K562 (cell line): ENCODE results near the gene SLC1A7. TPM values are rescaled to one million over a fixed set of nuclear protein-coding genes. Genes with fewer than 3 reads are reported as not detected.

Experiments
- ATAC-seq: fragments of 200-7000 bp; cut with Tn5 transposase; 3 replicates; pipeline ENCODE4 v1.9.1; 2020; ENCODE audit warnings: moderate library complexity
- BruUV-seq: library from RNA; stranded (reverse); fragments of 400-500 nt; replicated peaks from 2 replicates; lab custom pipeline; 2021; lab: Mats Ljungman, UMichigan
- CTCF ChIA-PET: fragments of 300-600 bp; formaldehyde crosslinking; extraction: SDS; loops from one replicate; lab custom pipeline; 2021; ENCODE audit warnings: low intra/inter-chr PET ratio; lab: Yijun Ruan, JAX
- POLR2A ChIA-PET: fragments of 300-600, 350-650 bp; sonication (Branson Sonifier 250); formaldehyde crosslinking; extraction: SDS; loops from one replicate; lab custom pipeline; 2021; ENCODE audit warnings: antibody characterized with exemption, inconsistent platforms; lab: Yijun Ruan, JAX
- DNase-seq, 4 experiments: peaks; one replicate each; pipeline versions ENCODE4 v3.0.0 to v3.0.0-alpha.2; 2011 to 2018; ENCODE audit warnings: low spot score in 3 of 4, mixed read lengths in 3 of 4; ENCODE audit errors: extremely low read depth in 1 of 4
- FAIRE-seq: peaks from 2 replicates; lab custom pipeline; 2011; peaks lifted over from hg19 to GRCh38; lab: Jason Lieb, UNC
- H2AFZ ChIP-seq: 2 replicates; pipeline ENCODE4 v1.6.0; 2011; ENCODE audit warnings: low read depth, low read length, control low read depth, inconsistent platforms
- H3K27ac ChIP-seq: fragments of 200-600 bp; 3 replicates; pipeline ENCODE4 v1.8.0; 2011; ENCODE audit warnings: low read depth, mild to moderate bottlenecking, control low read depth, inconsistent platforms, low read length, moderate library complexity, mixed read lengths; ENCODE audit errors: extremely low read depth
- H3K27me3 ChIP-seq, 2 experiments: fragments of 300-600 bp in 1 of 2; 2 replicates in 1 of 2; 3 replicates in 1 of 2; pipeline versions ENCODE4 v1.6.0 to v1.8.0; 2011; ENCODE audit warnings: inconsistent platforms in 2 of 2, low read length in 2 of 2, mild to moderate bottlenecking in 1 of 2, mixed read lengths in 1 of 2, moderate library complexity in 1 of 2; ENCODE audit not compliant: control insufficient read depth in 2 of 2, insufficient read depth in 2 of 2
- H3K36me3 ChIP-seq: fragments of 300-600 bp; 3 replicates; pipeline ENCODE4 v1.8.0; 2011; ENCODE audit warnings: mild to moderate bottlenecking, low read length, inconsistent platforms; ENCODE audit not compliant: control insufficient read depth, insufficient read depth
- H3K4me1 ChIP-seq, 2 experiments: fragments of 200-600 bp in 1 of 2; replicated peaks in 1 of 2; 2 replicates in 1 of 2; 3 replicates in 1 of 2; pipeline versions ENCODE4 v1.5.1 to v1.8.0; 2011; ENCODE audit warnings: inconsistent platforms in 2 of 2, low read length in 2 of 2, mild to moderate bottlenecking in 1 of 2, mixed read lengths in 1 of 2, moderate library complexity in 1 of 2; ENCODE audit not compliant: control insufficient read depth in 2 of 2, insufficient read depth in 2 of 2
- H3K4me2 ChIP-seq: 2 replicates; pipeline ENCODE4 v1.6.1; 2011; ENCODE audit warnings: low read length, control low read depth, inconsistent platforms, mixed read lengths; ENCODE audit not compliant: insufficient read depth
- H3K4me3 ChIP-seq: fragments of 200-600 bp; sonication (generic), shearing (Covaris generic); 2 replicates; pipeline ENCODE4 v1.5.1; 2016; ENCODE audit warnings: control low read depth, inconsistent platforms
- H3K79me2 ChIP-seq: fragments of 200-600 bp; 3 replicates; pipeline ENCODE4 v1.8.0; 2011; ENCODE audit warnings: low read length, inconsistent platforms; ENCODE audit not compliant: control insufficient read depth, insufficient read depth
- H3K9ac ChIP-seq, 2 experiments: 2 replicates each; pipeline versions ENCODE4 v1.6.0 to v1.6.1; 2011; ENCODE audit warnings: low read depth in 2 of 2, low read length in 2 of 2, control low read depth in 1 of 2, inconsistent platforms in 1 of 2, mild to moderate bottlenecking in 1 of 2, mixed read lengths in 1 of 2; ENCODE audit not compliant: insufficient read depth in 1 of 2
- H3K9me1 ChIP-seq: one replicate; pipeline ENCODE4 v1.6.0; 2011; ENCODE audit warnings: inconsistent platforms, mild to moderate bottlenecking, low read length, moderate library complexity; ENCODE audit not compliant: control insufficient read depth, insufficient read depth
- H3K9me3 ChIP-seq: replicated peaks from 2 replicates; pipeline ENCODE4 v1.5.1; 2011; ENCODE audit warnings: low read depth, low read length, inconsistent platforms; ENCODE audit not compliant: control insufficient read depth, insufficient read depth
- H4K20me1 ChIP-seq: replicated peaks from 2 replicates; pipeline ENCODE4 v1.6.1; 2011; ENCODE audit warnings: low read length, inconsistent platforms, mixed read lengths; ENCODE audit not compliant: control insufficient read depth, insufficient read depth
- KLF10 ChIP-seq: fragments of 250-450 bp; sonication (Bioruptor Pico); IDR thresholded peaks from 2 replicates; pipeline ENCODE4 v1.6.1; 2021; ENCODE audit warnings: matching md5 sums
- ZNF274 ChIP-seq: IDR thresholded peaks from 2 replicates; pipeline ENCODE4 v1.6.1; 2011; ENCODE audit warnings: low read depth, mild to moderate bottlenecking, low read length, moderate library complexity, borderline replicate concordance
- WGBS: fragments of 100-300 bp; shearing (Covaris generic); methylation state at CpG from one replicate; pipeline ENCODE4 v1.1.6; 2016; ENCODE audit warnings: low coverage, mixed read lengths; ENCODE audit not compliant: insufficient coverage; ENCODE audit errors: missing lambda C conversion rate; 5-methylcytosine and 5-hydroxymethylcytosine counted together
- in situ Hi-C: fragments of 300-500 bp; cut with MboI; formaldehyde crosslinking; loops from 4 replicates; pipeline ENCODE4 v1.15.0; 2018; ENCODE audit warnings: inconsistent platforms, mixed read lengths
- intact Hi-C: fragments of 100-400 bp; cut with micrococcal nuclease; formaldehyde crosslinking; loops from 2 replicates; pipeline ENCODE4 v1.14.2; 2022
- polyA plus RNA-seq, 8 experiments: library from polyadenylated mRNA; depleted of rRNA in 4 of 8; stranded (reverse) in 5 of 8; unstranded in 3 of 8; fragments of >200 nt; fragmentation: Nextera tagmentation in 2 of 8; fragmentation: Illumina TruSeq in 1 of 8; extraction: Ambion mirVana in 2 of 8; extraction: Trizol in 1 of 8; gene quantifications; 2 replicates each; pipeline versions ENCODE4 v1.2.1 to v1.2.3, GENCODE V29; 2011 to 2014; ENCODE audit warnings: inconsistent platforms in 1 of 8, missing spikeins in 1 of 8
- total RNA-seq, 7 experiments: library from RNA; depleted of rRNA in 6 of 7; stranded (reverse); fragments of >200 nt in 6 of 7; fragmentation: Illumina TruSeq in 2 of 7; extraction: Trizol in 2 of 7; gene quantifications; 2 replicates each; pipeline versions ENCODE4 v1.2.1 to v1.2.3, GENCODE V29; 2011 to 2021; ENCODE audit warnings: low replicate concordance in 1 of 7
- TF ChIP-seq, protein P1 (sequence below): fragments of 200-800 bp; sonication (Bioruptor generic); IDR thresholded peaks from 2 replicates; pipeline ENCODE4 v1.6.1; 2016; ENCODE audit warnings: missing genetic modification characterization, missing compliant biosample characterization
- TF ChIP-seq, protein P2 (sequence below), 2 experiments: fragments of 450-650 bp; formaldehyde crosslinking in 1 of 2; IDR thresholded peaks; 2 replicates each; pipeline versions ENCODE4 v1.4.0 to v1.6.1; 2014 to 2020; ENCODE audit warnings: mild to moderate bottlenecking in 2 of 2, borderline replicate concordance in 1 of 2, low read depth in 1 of 2
- TF ChIP-seq, protein P3 (sequence below), 3 experiments: IDR thresholded peaks in 2 of 3; conservative IDR thresholded peaks in 1 of 3; 2 replicates each; pipeline ENCODE4 v1.5.1; 2011 to 2012; ENCODE audit warnings: low read length in 3 of 3, mild to moderate bottlenecking in 3 of 3, control low read depth in 2 of 3, improper control_type of control experiment in 1 of 3, inconsistent platforms in 1 of 3, low read depth in 1 of 3, mixed read lengths in 1 of 3, moderate library complexity in 1 of 3; ENCODE audit not compliant: insufficient read depth in 2 of 3

Gene SLC1A7
- total and polyA plus RNA-seq, 9 of the 15 experiments (the other 6 are each of a cell fraction or from before 2014, with no cell fraction given): 0.07 TPM; not detected in 8

DNA sequence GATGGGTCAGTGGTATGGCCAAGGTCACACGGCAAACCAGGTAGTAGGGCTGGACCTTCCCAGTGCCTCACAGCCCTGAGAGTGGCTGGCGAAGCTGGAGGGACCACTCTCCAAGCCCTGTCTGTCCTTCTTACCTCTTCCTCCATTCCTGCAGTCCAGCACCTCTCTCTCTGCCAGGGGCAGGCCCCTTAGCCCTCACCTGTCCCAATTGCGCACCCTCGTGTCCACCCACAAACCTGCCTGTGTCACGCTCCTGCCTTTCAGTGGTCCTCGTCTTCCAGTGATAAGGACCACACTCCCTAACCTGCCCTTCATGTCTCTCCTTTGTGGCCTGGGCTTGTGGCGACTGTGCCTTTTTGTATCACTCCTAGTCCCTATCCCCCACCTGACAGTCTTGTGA lies 77.0 kb downstream of the SLC1A7 start:
- H3K4me3 ChIP-seq: no peak overlapping the region
- H3K4me2 ChIP-seq: no peak overlapping the region
- BruUV-seq: no TSS peak
- H3K27ac ChIP-seq: no peak overlapping the region
- intact Hi-C loops (loop anchor here (10.0 kb wide), 1 partner anchor 161 kb away; no protein-coding TSS in a partner anchor), in situ Hi-C loops (no loop called here)
- no peaks in the 10 kb centered on the region for H4K20me1 ChIP-seq
- H3K27me3 ChIP-seq: peaks cover 29 to 66% of the 10 kb centered on the region in 2 experiments
- 0 out of 4 replicates have a peak overlapping the region, but pooled peaks of 1 of the 2 experiments have one; percentile 43 for H3K9ac ChIP-seq
- 14% methylated on average over 7 of the region's 7 CpGs for WGBS
- peak in 1 of 4 experiments; percentile 40 for DNase-seq
- H3K79me2 ChIP-seq: no peaks in the 10 kb centered on the region
- no peaks in the 10 kb centered on the region for H3K36me3 ChIP-seq
- ATAC-seq: peak; percentile 52
- CTCF ChIA-PET: no interaction called here
- H3K9me3 ChIP-seq: no peaks in the 10 kb centered on the region
- POLR2A ChIA-PET: no interaction called here
- no peaks in the 10 kb centered on the region for H3K9me1 ChIP-seq
- H3K4me1 ChIP-seq: peaks cover 0 to 31% of the 10 kb centered on the region in 2 experiments; a peak in 2 of 5 replicates
- no peak overlapping the region for H2AFZ ChIP-seq
- no peak for FAIRE-seq
- TF ChIP-seq ZNF274 (no peak), KLF10 (no peak)
- TF ChIP-seq, protein P1, sequence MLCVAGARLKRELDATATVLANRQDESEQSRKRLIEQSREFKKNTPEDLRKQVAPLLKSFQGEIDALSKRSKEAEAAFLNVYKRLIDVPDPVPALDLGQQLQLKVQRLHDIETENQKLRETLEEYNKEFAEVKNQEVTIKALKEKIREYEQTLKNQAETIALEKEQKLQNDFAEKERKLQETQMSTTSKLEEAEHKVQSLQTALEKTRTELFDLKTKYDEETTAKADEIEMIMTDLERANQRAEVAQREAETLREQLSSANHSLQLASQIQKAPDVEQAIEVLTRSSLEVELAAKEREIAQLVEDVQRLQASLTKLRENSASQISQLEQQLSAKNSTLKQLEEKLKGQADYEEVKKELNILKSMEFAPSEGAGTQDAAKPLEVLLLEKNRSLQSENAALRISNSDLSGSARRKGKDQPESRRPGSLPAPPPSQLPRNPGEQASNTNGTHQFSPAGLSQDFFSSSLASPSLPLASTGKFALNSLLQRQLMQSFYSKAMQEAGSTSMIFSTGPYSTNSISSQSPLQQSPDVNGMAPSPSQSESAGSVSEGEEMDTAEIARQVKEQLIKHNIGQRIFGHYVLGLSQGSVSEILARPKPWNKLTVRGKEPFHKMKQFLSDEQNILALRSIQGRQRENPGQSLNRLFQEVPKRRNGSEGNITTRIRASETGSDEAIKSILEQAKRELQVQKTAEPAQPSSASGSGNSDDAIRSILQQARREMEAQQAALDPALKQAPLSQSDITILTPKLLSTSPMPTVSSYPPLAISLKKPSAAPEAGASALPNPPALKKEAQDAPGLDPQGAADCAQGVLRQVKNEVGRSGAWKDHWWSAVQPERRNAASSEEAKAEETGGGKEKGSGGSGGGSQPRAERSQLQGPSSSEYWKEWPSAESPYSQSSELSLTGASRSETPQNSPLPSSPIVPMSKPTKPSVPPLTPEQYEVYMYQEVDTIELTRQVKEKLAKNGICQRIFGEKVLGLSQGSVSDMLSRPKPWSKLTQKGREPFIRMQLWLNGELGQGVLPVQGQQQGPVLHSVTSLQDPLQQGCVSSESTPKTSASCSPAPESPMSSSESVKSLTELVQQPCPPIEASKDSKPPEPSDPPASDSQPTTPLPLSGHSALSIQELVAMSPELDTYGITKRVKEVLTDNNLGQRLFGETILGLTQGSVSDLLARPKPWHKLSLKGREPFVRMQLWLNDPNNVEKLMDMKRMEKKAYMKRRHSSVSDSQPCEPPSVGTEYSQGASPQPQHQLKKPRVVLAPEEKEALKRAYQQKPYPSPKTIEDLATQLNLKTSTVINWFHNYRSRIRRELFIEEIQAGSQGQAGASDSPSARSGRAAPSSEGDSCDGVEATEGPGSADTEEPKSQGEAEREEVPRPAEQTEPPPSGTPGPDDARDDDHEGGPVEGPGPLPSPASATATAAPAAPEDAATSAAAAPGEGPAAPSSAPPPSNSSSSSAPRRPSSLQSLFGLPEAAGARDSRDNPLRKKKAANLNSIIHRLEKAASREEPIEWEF: no peak
- TF ChIP-seq, protein P2, sequence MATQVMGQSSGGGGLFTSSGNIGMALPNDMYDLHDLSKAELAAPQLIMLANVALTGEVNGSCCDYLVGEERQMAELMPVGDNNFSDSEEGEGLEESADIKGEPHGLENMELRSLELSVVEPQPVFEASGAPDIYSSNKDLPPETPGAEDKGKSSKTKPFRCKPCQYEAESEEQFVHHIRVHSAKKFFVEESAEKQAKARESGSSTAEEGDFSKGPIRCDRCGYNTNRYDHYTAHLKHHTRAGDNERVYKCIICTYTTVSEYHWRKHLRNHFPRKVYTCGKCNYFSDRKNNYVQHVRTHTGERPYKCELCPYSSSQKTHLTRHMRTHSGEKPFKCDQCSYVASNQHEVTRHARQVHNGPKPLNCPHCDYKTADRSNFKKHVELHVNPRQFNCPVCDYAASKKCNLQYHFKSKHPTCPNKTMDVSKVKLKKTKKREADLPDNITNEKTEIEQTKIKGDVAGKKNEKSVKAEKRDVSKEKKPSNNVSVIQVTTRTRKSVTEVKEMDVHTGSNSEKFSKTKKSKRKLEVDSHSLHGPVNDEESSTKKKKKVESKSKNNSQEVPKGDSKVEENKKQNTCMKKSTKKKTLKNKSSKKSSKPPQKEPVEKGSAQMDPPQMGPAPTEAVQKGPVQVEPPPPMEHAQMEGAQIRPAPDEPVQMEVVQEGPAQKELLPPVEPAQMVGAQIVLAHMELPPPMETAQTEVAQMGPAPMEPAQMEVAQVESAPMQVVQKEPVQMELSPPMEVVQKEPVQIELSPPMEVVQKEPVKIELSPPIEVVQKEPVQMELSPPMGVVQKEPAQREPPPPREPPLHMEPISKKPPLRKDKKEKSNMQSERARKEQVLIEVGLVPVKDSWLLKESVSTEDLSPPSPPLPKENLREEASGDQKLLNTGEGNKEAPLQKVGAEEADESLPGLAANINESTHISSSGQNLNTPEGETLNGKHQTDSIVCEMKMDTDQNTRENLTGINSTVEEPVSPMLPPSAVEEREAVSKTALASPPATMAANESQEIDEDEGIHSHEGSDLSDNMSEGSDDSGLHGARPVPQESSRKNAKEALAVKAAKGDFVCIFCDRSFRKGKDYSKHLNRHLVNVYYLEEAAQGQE (IDR thresholded peaks at IDR 0.05; ENCODE audit: borderline replicate concordance): peak; percentile 49; the same call in 1 of the 2 replicates
- TF ChIP-seq, protein P2 (CRISPR knock-in tag; IDR thresholded peaks at IDR 0.05; ENCODE audit: low read depth): no peak
- TF ChIP-seq, protein P3, sequence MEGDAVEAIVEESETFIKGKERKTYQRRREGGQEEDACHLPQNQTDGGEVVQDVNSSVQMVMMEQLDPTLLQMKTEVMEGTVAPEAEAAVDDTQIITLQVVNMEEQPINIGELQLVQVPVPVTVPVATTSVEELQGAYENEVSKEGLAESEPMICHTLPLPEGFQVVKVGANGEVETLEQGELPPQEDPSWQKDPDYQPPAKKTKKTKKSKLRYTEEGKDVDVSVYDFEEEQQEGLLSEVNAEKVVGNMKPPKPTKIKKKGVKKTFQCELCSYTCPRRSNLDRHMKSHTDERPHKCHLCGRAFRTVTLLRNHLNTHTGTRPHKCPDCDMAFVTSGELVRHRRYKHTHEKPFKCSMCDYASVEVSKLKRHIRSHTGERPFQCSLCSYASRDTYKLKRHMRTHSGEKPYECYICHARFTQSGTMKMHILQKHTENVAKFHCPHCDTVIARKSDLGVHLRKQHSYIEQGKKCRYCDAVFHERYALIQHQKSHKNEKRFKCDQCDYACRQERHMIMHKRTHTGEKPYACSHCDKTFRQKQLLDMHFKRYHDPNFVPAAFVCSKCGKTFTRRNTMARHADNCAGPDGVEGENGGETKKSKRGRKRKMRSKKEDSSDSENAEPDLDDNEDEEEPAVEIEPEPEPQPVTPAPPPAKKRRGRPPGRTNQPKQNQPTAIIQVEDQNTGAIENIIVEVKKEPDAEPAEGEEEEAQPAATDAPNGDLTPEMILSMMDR (IDR thresholded peaks at IDR 0.05 in 2 of 3, conservative IDR thresholded peaks at IDR 0.05 in 1 of 3; ENCODE audit: insufficient read depth in 2 of 3, low read depth in 1 of 3, low read length in 3 of 3): peak; percentile 32 to 38 (median 36); a peak in 4 of 6 replicates
